Measurements from ENCODE around the gene NKX2-1.

NKX2-1 gene

GRCh38 chr14:36517242-36518030 is 2.6 kb downstream of the NKX2-1 start:
- DNase-seq (ENCODE audit: low spot score), result no peak

GRCh38 chr14:36516719-36517241 is 3.3 kb downstream of the NKX2-1 start:
- no peak for DNase-seq (ENCODE audit: low spot score)

GRCh38 chr14:36515896-36516718 is 3.9 kb downstream of the NKX2-1 start:
- no peak for DNase-seq (ENCODE audit: low spot score)

- DNase-seq (ENCODE audit: low spot score), result no peak
Measured at GRCh38 chr14:36515105-36515593, 4.9 kb downstream of the NKX2-1 start.

- DNase-seq (ENCODE audit: low spot score), result no peak
Measured at GRCh38 chr14:36514278-36515104, 5.5 kb downstream of the NKX2-1 start.

- no peak for DNase-seq (ENCODE audit: low spot score)
Measured at GRCh38 chr14:36513451-36514277, 6.4 kb downstream of the NKX2-1 start.

GRCh38 chr14:36513012-36513420 is 7.0 kb downstream of the NKX2-1 start:
- no peak for DNase-seq (ENCODE audit: low spot score)

- no peak for DNase-seq (ENCODE audit: low spot score)
Measured at GRCh38 chr14:36512585-36513003, 7.4 kb downstream of the NKX2-1 start.

GRCh38 chr14:36511981-36512584 is 7.9 kb downstream of the NKX2-1 start:
- no peak for DNase-seq (ENCODE audit: low spot score)

- no peak for DNase-seq (ENCODE audit: low spot score)
Measured at GRCh38 chr14:36510874-36511273, 9.2 kb downstream of the NKX2-1 start.

GRCh38 chr14:36510078-36510799 is 9.8 kb downstream of the NKX2-1 start:
- no peak for DNase-seq (ENCODE audit: low spot score)

GRCh38 chr14:36509069-36509917 is 10.7 kb downstream of the NKX2-1 start:
- DNase-seq (ENCODE audit: low spot score), result no peak

- no peak for DNase-seq (ENCODE audit: low spot score)
Measured at GRCh38 chr14:36508418-36509068, 11.5 kb downstream of the NKX2-1 start.

- DNase-seq (ENCODE audit: low spot score), result no peak
Measured at GRCh38 chr14:36507847-36508417, 12.1 kb downstream of the NKX2-1 start.

GRCh38 chr14:36506732-36507614 is 13.1 kb downstream of the NKX2-1 start:
- no peak for DNase-seq (ENCODE audit: low spot score)

GRCh38 chr14:36505892-36506731 is 13.9 kb downstream of the NKX2-1 start:
- no peak for DNase-seq (ENCODE audit: low spot score)
